Endothelial cell of umbilical vein (primary cell): Measurements from ENCODE around the gene VAMP7.

ENCODE experiments used
- POLR2A ChIP-seq: IDR thresholded peaks from 2 replicates; pipeline ENCODE4 v1.6.1; 2012; ENCODE audit warnings: low read depth, mild to moderate bottlenecking, control low read depth, low read length
- POLR2AphosphoS5 ChIP-seq: IDR thresholded peaks from 2 replicates; pipeline ENCODE4 v1.6.1; 2012; ENCODE audit warnings: low read depth, mild to moderate bottlenecking, control low read depth, low read length, moderate library complexity; ENCODE audit not compliant: insufficient read depth
- TF ChIP-seq, protein P1 (sequence below), 2 donors: IDR thresholded peaks; 1 replicate in 1 of 2; 2 replicates in 1 of 2; pipeline ENCODE4 v1.5.1; 2011; ENCODE audit warnings: low read length in 2 of 2, mild to moderate bottlenecking in 2 of 2, moderate library complexity in 2 of 2, control low read depth in 1 of 2, inconsistent platforms in 1 of 2, low read depth in 1 of 2; ENCODE audit not compliant: insufficient read depth in 1 of 2; ENCODE audit errors: extremely low read depth in 1 of 2

DNA sequence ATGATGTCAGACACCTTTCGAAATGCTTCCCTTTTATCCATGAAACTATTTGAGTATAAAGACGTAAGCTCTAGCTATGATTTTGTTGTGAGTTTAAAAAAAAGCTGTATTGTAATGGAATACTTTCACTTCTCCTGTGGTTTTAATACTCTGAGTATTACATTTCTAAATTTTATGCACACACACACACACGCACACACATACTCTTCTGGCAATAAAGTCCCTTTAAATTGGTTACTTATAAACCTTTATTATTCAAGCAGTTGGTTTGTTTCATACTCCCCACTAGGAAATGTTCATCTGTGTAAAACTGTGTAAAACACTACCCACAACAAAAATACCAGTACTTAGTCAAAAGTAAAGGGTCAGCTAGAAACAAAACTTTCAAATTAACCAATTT lies 18.2 kb downstream of the VAMP7 start:
- TF ChIP-seq POLR2A (no peak), POLR2AphosphoS5 (no peak)
- TF ChIP-seq, protein P1, sequence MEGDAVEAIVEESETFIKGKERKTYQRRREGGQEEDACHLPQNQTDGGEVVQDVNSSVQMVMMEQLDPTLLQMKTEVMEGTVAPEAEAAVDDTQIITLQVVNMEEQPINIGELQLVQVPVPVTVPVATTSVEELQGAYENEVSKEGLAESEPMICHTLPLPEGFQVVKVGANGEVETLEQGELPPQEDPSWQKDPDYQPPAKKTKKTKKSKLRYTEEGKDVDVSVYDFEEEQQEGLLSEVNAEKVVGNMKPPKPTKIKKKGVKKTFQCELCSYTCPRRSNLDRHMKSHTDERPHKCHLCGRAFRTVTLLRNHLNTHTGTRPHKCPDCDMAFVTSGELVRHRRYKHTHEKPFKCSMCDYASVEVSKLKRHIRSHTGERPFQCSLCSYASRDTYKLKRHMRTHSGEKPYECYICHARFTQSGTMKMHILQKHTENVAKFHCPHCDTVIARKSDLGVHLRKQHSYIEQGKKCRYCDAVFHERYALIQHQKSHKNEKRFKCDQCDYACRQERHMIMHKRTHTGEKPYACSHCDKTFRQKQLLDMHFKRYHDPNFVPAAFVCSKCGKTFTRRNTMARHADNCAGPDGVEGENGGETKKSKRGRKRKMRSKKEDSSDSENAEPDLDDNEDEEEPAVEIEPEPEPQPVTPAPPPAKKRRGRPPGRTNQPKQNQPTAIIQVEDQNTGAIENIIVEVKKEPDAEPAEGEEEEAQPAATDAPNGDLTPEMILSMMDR (IDR thresholded peaks at IDR 0.05; ENCODE audit: extremely low read depth in 1 of 2, insufficient read depth in 1 of 2, low read depth in 1 of 2, low read length in 2 of 2), result no peak
